HG03095 (cell line): ENCODE results near the gene S100B.

Source experiments
- ATAC-seq: cut with Tn5 transposase; IDR thresholded peaks from one replicate; pipeline ENCODE4 v1.9.1; 2021; ENCODE audit warnings: moderate library complexity; ENCODE audit not compliant: unreplicated experiment

The S100B gene

GRCh38 chr21:46562964-46563607 is 41.8 kb downstream of the S100B start:
- no peak for ATAC-seq

DNA sequence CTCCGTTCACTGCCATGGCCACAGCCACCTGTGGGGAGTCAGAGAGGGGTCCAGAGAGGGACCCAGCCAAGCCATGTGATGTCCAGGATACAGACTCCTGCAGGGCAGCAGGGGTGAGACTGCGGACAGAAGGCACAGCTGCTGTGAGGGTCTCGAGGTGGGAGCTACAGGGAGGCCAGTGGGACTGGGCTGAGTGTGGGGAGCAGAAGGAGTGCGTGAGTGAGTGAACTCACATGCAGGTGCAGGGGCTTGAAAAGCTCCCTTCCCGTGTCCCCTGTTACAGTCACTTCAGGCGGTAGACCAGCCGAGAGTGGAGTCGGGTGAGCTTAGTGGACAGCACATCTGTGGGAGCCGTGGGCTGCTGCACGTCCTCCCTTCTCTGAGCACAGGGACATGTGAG is 42.4 kb downstream of the S100B start:
- ATAC-seq = no peak

GRCh38 chr21:46561445-46562090 is 43.3 kb downstream of the S100B start:
- ATAC-seq = no peak

DNA sequence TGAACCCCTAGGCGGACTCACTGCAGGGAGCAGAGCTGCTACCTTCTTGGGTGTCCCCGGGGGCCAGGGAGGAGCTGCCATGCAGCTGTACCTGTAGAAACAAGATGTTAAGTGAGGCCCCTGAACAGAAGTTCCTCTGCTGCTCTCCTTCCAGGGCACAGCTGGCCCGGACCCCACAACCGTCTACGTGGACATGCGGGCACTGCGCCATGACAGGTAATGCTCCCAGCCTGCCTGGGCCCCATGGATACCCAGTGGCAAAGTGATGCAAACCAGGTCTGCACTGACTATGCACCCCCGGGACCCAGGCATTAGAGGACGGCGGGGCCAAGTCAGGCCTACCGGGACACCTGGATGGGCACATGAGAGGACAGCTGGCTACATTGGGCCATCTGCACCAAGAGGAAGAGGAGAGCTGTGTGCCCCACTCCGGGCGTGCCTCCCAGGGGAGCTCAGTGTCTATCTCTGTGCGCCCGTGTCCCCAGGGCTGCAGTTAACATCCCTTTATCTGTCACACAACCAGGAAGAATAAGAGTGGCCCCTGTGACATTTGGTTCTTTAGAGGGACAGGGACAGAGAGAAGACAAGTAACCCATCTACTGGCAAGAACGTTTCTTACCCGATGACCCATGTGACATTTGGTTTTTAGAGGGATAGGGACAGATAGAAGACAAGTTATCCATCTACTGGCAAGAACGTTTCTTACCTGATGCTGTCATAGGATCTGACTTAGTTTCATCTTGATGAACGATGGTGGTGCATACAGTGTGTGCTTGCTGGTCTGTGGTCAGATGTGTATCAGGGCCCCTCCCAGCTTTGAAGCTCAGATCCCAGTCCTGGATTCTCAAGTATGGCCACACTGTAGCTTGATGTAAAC is 44.1 kb downstream of the S100B start:
- no peak for ATAC-seq

- no peak for ATAC-seq
Measured at GRCh38 chr21:46559291-46559983, 45.4 kb downstream of the S100B start.

DNA sequence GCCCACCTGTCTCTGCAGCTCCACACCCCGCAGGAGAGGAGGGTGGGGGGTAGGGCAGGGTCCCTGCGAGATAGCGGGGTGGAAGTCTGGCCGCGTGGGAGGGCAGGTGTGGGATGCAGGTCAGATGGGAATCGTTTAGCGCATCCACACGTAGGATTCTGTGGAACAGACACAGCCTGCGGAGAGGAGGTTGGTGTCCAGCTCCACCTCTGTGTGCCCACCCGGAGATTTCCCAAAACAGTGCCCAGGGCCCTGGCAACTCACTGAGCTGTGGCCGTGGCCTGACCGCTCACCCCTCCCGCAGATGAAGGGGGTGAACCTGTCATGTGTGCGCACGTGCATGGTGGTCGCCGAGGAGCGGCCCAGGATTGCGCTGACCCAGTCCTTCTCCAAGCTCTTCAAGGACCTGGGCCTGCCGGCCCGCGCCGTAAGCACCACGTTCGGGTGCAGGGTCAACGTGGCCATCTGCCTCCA is 46.9 kb downstream of the S100B start:
- no peak for ATAC-seq

GRCh38 chr21:46557469-46557868 is 47.4 kb downstream of the S100B start:
- no peak for ATAC-seq

DNA sequence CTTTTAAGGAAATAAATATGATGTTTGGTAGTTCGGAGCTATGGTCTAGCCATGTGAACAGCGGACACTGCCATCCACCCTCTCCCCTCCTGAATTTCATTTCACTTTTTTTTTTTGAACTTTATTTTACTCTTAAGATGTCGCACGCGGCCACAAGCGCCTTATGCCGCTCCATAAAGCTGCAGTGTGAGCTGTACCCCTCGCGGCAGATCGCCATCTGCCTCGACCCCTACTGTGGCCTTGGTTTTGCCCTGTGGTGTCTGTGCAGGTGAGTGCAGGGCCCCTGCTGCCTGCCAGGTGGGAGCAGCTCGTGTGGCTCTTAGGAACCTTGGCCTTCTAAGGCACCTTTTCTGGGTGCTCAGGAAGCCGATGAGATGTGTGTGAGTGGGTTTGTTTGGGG is 48.1 kb downstream of the S100B start:
- no peak for ATAC-seq

DNA sequence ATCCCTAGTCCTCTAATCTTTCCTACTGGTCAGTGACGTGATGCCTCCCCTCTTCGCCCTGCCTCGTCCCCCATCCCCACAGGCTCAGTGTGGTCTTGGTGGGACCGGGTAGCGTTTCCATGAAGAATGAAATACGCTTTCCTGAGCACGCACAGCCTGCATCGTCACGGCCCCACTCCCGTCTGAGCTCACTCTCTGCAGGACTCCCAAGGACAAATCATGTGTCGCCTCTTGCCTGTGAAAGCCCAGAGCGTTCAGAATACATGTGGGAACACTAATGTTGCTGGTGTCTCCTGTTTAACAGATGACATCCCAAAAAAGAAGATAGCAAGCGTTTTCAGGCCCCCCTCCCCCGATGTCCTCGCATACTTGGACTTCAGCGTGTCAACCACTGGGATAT is 49.2 kb downstream of the S100B start:
- ATAC-seq = no peak

GRCh38 chr21:46555225-46555617 is 49.7 kb downstream of the S100B start:
- ATAC-seq = no peak

- ATAC-seq = no peak
Measured at GRCh38 chr21:46554431-46555224, 50.3 kb downstream of the S100B start.

DNA sequence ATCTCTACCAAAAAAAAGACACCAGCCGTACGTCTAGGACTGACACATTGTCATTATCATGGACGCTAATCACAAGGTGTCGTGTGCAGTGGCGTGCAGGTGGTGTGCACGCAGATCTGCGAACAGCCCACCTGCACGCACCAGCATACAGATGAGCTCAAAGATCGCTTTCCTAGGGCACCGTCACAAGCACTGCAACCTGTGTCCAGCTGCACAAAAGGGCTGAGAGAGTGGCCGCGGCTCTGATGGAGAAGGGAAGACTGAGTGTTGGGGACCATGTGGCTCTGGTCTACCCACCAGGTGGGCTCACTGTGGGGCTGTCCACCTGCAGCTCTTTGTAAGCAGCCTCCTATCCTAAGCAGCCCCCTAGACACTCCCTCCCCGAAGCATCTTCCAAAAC is 50.9 kb downstream of the S100B start:
- ATAC-seq = no peak

- no peak for ATAC-seq
Measured at GRCh38 chr21:46552865-46553379, 52.0 kb downstream of the S100B start.

GRCh38 chr21:46552274-46552673 is 52.6 kb downstream of the S100B start:
- ATAC-seq = no peak

- ATAC-seq = no peak
Measured at GRCh38 chr21:46551636-46552241, 53.1 kb downstream of the S100B start.

GRCh38 chr21:46550116-46550941 is 54.6 kb downstream of the S100B start:
- ATAC-seq = no peak

GRCh38 chr21:46549650-46550049 is 55.2 kb downstream of the S100B start:
- ATAC-seq = no peak
